HFF-Myc (cell line): Measurements from ENCODE around the gene ADPRH.

ENCODE experiments used
- DNase-seq: peaks from one replicate; pipeline ENCODE4 v3.0.0-alpha.2; 2011; ENCODE audit warnings: low read depth; ENCODE audit errors: extremely low read depth
- H3K4me3 ChIP-seq: replicated peaks from 2 replicates; pipeline ENCODE4 v1.5.1; 2011; ENCODE audit warnings: low read depth, mild to moderate bottlenecking, control low read depth, low read length
- CTCF ChIP-seq: IDR thresholded peaks from 2 replicates; pipeline ENCODE4 v1.5.1; 2012; ENCODE audit warnings: mild to moderate bottlenecking, low read depth, low read length, control low read depth; ENCODE audit errors: missing control alignments

Gene ADPRH

GRCh38 chr3:119541547-119541946 is 37.7 kb upstream of the ADPRH start:
- TF ChIP-seq CTCF = no peak
- no peak overlapping the region for H3K4me3 ChIP-seq
- no peak for DNase-seq

GRCh38 chr3:119542168-119542767 is 37.0 kb upstream of the ADPRH start:
- no peak for TF ChIP-seq CTCF
- no peak overlapping the region for H3K4me3 ChIP-seq
- no peak for DNase-seq

GRCh38 chr3:119543147-119543546 is 36.1 kb upstream of the ADPRH start:
- TF ChIP-seq CTCF = no peak
- DNase-seq = no peak
- H3K4me3 ChIP-seq = no peak overlapping the region

- no peak overlapping the region for H3K4me3 ChIP-seq
- DNase-seq = no peak
- no peak for TF ChIP-seq CTCF
These were observed 32.1 kb upstream of the ADPRH start for GRCh38 chr3:119547227-119547626.

DNA sequence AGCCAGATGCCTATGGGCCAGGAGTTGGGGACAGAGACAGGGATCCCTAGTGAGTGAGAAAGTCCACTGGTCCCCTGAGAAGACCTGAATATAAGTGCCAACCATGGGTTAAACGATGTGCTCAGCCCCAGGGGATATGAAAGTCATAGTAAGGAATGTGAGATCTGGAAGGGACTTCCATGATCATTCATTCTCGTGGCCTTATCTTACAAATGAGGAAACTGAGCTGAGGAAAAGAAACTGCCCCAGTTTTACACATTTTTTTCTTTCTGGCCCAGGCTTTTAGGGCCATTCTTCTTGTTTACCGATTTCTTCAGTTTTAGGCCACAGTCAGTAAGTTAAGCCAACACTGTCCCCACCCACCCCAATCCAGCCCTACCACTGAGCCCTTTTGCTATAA is 31.0 kb upstream of the ADPRH start:
- H3K4me3 ChIP-seq = no peak overlapping the region
- no peak for DNase-seq
- no peak for TF ChIP-seq CTCF

GRCh38 chr3:119550192-119550910 is 28.9 kb upstream of the ADPRH start:
- TF ChIP-seq CTCF = no peak
- H3K4me3 ChIP-seq = no peak overlapping the region
- no peak for DNase-seq
